ENCODE results near the gene PTPRM. TPM values are rescaled to one million over a fixed set of nuclear protein-coding genes. Genes with fewer than 3 reads are reported as not detected.

The PTPRM gene
- total and polyA plus RNA-seq, 2 of the 8 experiments (the other 6 are each of a cell fraction or from before 2014, with no cell fraction given) = 4.1 to 7.0 TPM

DNA sequence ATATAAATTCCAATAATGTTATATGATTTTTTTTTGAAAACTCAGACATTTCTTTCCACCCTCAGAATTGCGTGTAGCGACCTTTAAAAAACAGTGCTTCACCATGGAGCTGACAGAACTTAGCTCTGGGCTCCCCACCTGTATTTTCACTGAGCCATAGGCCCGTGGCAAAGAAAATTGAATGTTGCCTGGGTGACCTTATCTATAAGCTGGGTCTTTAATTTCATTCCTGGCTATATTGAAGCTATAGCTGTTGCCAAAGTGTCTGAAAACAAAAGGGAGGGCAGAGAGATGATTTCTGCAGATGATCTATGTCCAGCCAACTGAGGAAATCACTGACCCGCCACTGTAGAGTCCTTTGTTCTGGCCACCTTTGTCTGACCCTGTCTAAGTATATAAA is 411.7 kb downstream of the PTPRM start (continued):
- TF ChIP-seq CHD7 (IDR thresholded peaks at IDR 0.05; ENCODE audit: insufficient replicate concordance, low read length) = no peak
- TF ChIP-seq MAFK (IDR thresholded peaks at IDR 0.05; ENCODE audit: low read depth, low read length) = no peak
- no peak for TF ChIP-seq CBX5 (IDR thresholded peaks at IDR 0.05; ENCODE audit: low read depth, low read length)
- no peak for TF ChIP-seq TAF1 (IDR thresholded peaks at IDR 0.05; ENCODE audit: low read depth, low read length)
- TF ChIP-seq SP4 (IDR thresholded peaks at IDR 0.05; ENCODE audit: low read length) = no peak
- TF ChIP-seq CREB1 (IDR thresholded peaks at IDR 0.05) = no peak
- TF ChIP-seq RXRA (IDR thresholded peaks at IDR 0.05; ENCODE audit: insufficient read depth, low read depth, low read length) = no peak
- TF ChIP-seq ZNF274 (IDR thresholded peaks at IDR 0.05; ENCODE audit: borderline replicate concordance, extremely low read depth, low read length) = no peak
- no peak for TF ChIP-seq PHF8 (conservative IDR thresholded peaks at IDR 0.05; ENCODE audit: low read depth, low read length)
- TF ChIP-seq YY1 (IDR thresholded peaks at IDR 0.05; ENCODE audit: low read depth, low read length) = no peak
- no peak for TF ChIP-seq SRF (IDR thresholded peaks at IDR 0.05; ENCODE audit: low read depth, low read length)
